NCI-H1092 treated with DMSO at 0.1 percent for 48 hours (cell line): ENCODE measurements around the gene POMP.

ENCODE experiments used
- DNase-seq: peaks from one replicate; lab custom pipeline; 2025; lab: John Stamatoyannopoulos, UW

Gene POMP

GRCh38 chr13:28697441-28697840 lies 38.5 kb downstream of the POMP start:
- DNase-seq: no peak

- DNase-seq: no peak
These were observed 40.3 kb downstream of the POMP start for GRCh38 chr13:28699246-28699645.

- DNase-seq: no peak
These were observed 45.4 kb downstream of the POMP start for GRCh38 chr13:28704282-28704681.

- no peak for DNase-seq
These were observed 46.0 kb downstream of the POMP start for GRCh38 chr13:28704919-28705318.

- no peak for DNase-seq
These were observed 46.6 kb downstream of the POMP start for GRCh38 chr13:28705461-28706083.

GRCh38 chr13:28707629-28708427 lies 48.9 kb downstream of the POMP start:
- no peak for DNase-seq

GRCh38 chr13:28710161-28710560 lies 51.2 kb downstream of the POMP start:
- no peak for DNase-seq

GRCh38 chr13:28714651-28715050 lies 55.7 kb downstream of the POMP start:
- DNase-seq: no peak

- DNase-seq: no peak
These were observed 57.6 kb downstream of the POMP start for GRCh38 chr13:28716511-28716910.

- DNase-seq: no peak
These were observed 58.2 kb downstream of the POMP start for GRCh38 chr13:28717170-28717569.

- DNase-seq: no peak
These were observed 59.2 kb downstream of the POMP start for GRCh38 chr13:28718196-28718542.

GRCh38 chr13:28718543-28719226 lies 59.8 kb downstream of the POMP start, which contains the start of gene SLC46A3:
Gene SLC46A3 (minus strand): TSS chr13:28718970. CDS start chr13:28717998, 972 bp downstream.
- DNase-seq: peak; percentile 95

- DNase-seq: no peak
These were observed 60.5 kb downstream of the POMP start for GRCh38 chr13:28719227-28720055.

GRCh38 chr13:28723806-28724205 lies 64.9 kb downstream of the POMP start:
- DNase-seq: no peak

- no peak for DNase-seq
These were observed 66.2 kb downstream of the POMP start for GRCh38 chr13:28725046-28725610.
